ENCODE data around the gene TRAK1.

GRCh38 chr3:42192334-42193200 is 101.4 kb downstream of the TRAK1 start:
- TF ChIP-seq POLR2A (IDR thresholded peaks at IDR 0.05; ENCODE audit: low read depth, low read length) (no peak), POLR2AphosphoS5 (IDR thresholded peaks at IDR 0.05; ENCODE audit: low read depth, low read length) (no peak), TAF1 (IDR thresholded peaks at IDR 0.05; ENCODE audit: low read depth, low read length) (no peak), SPI1 (IDR thresholded peaks at IDR 0.05; ENCODE audit: low read depth, low read length) (peak; percentile 91), POU2F2 (IDR thresholded peaks at IDR 0.05; ENCODE audit: low read depth, low read length) (peak; percentile 66; the same call in 1 of the 2 replicates), PAX5 (IDR thresholded peaks at IDR 0.05; ENCODE audit: insufficient read depth, low read length, severe bottlenecking) (no peak)

Data from GM12891 (cell line).